Coronary artery (tissue), 2 donors: ENCODE measurements around the gene CSK.

ENCODE experiments used
- DNase-seq: peaks from one replicate; pipeline ENCODE4 v3.0.0-alpha.2; 2017; ENCODE audit warnings: low spot score
- H3K27ac ChIP-seq, 2 donors: fragments of 200-600 bp; sonication (generic); one replicate each; pipeline ENCODE4 v1.5.1; 2016 to 2019
- H3K4me3 ChIP-seq: fragments of 200-600 bp; sonication (generic); 2 replicates; pipeline ENCODE4 v1.5.1; 2016; ENCODE audit warnings: mild to moderate bottlenecking, moderate library complexity
- TF ChIP-seq, protein P1 (sequence below): fragments of 200-600 bp; sonication (generic); IDR thresholded peaks from one replicate; pipeline ENCODE4 v1.5.1; 2019; ENCODE audit warnings: antibody characterized with exemption

CSK gene

DNA sequence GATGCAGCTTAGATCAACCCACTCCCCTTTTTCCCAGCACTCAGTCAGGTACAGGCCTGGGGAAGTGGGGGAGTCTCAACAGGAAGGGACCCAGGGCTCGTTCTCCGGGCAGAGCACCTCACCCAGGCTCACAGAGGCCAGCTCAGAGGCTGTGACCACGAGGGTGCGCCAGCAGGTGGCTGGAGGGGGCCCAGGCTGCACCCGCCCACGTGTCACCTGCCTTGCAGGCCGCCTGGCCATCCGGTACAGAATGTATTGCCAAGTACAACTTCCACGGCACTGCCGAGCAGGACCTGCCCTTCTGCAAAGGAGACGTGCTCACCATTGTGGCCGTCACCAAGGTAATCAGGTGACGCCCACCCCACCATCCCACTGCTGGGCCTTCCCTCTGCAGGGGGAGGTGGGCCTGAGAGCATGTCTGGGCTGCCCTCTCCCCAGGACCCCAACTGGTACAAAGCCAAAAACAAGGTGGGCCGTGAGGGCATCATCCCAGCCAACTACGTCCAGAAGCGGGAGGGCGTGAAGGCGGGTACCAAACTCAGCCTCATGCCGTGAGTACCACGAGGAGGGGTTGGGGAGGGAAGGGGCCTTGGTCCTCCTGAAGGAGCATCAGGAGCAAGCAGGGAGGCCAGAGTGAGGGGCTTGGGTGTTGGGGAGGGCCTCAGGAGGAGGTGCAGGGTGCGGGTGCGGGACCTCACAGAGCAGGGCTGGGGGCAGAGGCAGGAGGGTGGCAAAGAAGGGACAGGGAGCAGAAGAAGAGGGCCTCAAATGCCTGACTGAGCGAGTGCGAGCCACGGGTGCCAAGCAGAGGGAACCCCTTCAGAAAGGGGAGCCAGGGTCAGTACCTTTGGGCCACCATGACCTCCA is 16.7 kb downstream of the CSK start:
- no peak overlapping the region for H3K27ac ChIP-seq
- H3K4me3 ChIP-seq: no peak overlapping the region
- TF ChIP-seq, protein P1, sequence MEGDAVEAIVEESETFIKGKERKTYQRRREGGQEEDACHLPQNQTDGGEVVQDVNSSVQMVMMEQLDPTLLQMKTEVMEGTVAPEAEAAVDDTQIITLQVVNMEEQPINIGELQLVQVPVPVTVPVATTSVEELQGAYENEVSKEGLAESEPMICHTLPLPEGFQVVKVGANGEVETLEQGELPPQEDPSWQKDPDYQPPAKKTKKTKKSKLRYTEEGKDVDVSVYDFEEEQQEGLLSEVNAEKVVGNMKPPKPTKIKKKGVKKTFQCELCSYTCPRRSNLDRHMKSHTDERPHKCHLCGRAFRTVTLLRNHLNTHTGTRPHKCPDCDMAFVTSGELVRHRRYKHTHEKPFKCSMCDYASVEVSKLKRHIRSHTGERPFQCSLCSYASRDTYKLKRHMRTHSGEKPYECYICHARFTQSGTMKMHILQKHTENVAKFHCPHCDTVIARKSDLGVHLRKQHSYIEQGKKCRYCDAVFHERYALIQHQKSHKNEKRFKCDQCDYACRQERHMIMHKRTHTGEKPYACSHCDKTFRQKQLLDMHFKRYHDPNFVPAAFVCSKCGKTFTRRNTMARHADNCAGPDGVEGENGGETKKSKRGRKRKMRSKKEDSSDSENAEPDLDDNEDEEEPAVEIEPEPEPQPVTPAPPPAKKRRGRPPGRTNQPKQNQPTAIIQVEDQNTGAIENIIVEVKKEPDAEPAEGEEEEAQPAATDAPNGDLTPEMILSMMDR: no peak
- no peak for DNase-seq

- TF ChIP-seq, protein P1: no peak
- no peak overlapping the region for H3K4me3 ChIP-seq
- no peak for DNase-seq
- peak overlapping the region in 1 of 2 donors; percentile 41 for H3K27ac ChIP-seq
These were observed 17.5 kb downstream of the CSK start for GRCh38 chr15:74799255-74799855.

DNA sequence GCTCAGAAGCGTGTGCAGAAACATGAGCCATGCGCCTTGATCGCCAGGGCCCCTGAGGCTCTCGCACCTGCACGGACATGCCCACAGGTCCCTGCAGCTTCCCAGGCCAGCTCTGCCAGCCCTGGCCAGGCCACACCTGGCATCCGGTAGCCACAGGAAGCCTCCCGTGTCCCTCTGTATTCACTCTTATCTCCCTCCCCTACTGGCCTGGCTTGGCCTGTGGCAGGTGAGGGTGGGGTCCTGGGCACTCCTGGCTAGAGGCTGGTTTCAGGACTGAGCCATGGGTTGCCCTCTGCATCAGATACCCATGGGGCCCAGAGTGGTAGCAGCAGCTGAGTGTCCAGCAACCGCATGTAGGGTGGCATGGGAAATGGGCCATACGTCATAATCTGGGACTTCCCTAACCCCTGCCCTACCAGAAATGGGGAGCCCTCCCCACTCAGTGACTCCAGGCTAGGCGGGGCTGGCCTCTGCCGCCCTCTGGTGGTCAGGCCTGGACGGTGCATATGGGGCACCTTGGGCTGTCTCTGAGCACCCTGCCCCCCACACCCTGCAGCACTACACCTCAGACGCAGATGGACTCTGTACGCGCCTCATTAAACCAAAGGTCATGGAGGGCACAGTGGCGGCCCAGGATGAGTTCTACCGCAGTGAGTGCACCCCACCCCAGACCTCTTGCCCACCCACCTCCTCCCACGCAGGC is 18.1 kb downstream of the CSK start:
- DNase-seq: no peak
- no peak overlapping the region for H3K4me3 ChIP-seq
- TF ChIP-seq, protein P1: peak; percentile 88
- peak overlapping the region in 1 of 2 donors; percentile 41 for H3K27ac ChIP-seq

DNA sequence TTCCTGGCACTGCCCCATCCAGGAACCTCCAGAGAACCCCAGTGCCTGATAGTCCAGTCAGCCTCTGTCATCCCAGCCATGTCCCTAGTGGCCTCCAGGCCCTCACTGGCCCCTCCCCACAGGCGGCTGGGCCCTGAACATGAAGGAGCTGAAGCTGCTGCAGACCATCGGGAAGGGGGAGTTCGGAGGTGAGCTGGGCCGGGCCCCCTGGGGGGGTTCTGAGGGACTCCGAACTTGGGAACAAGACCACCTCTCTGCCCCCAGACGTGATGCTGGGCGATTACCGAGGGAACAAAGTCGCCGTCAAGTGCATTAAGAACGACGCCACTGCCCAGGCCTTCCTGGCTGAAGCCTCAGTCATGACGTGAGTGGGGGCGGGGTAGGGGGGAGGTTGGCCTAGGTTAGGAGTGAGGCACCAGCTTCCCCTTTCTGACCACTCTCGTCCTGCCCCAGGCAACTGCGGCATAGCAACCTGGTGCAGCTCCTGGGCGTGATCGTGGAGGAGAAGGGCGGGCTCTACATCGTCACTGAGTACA is 18.7 kb downstream of the CSK start:
- Histone ChIP-seq H3K27ac (no peak overlapping the region), H3K4me3 (no peak overlapping the region)
- TF ChIP-seq, protein P1: no peak
- DNase-seq: no peak

GRCh38 chr15:74801311-74801997 is 19.6 kb downstream of the CSK start:
- TF ChIP-seq, protein P1: no peak
- DNase-seq: no peak
- H3K4me3 ChIP-seq: no peak overlapping the region
- H3K27ac ChIP-seq: no peak overlapping the region

DNA sequence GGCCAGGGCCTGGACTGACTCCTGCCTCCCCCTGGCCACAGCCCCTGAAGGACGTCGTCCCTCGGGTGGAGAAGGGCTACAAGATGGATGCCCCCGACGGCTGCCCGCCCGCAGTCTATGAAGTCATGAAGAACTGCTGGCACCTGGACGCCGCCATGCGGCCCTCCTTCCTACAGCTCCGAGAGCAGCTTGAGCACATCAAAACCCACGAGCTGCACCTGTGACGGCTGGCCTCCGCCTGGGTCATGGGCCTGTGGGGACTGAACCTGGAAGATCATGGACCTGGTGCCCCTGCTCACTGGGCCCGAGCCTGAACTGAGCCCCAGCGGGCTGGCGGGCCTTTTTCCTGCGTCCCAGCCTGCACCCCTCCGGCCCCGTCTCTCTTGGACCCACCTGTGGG is 20.4 kb downstream of the CSK start:
- DNase-seq: no peak
- Histone ChIP-seq H3K27ac (no peak overlapping the region), H3K4me3 (no peak overlapping the region)
- TF ChIP-seq, protein P1: no peak
